Endothelial cell of umbilical vein (primary cell): ENCODE results near the gene ANK2.

Experiments
- EZH2 ChIP-seq: IDR thresholded peaks from 2 replicates; pipeline ENCODE4 v1.6.1; 2012; ENCODE audit warnings: borderline replicate concordance, low read depth, mild to moderate bottlenecking, moderate library complexity, low read length, inconsistent platforms; ENCODE audit not compliant: severe bottlenecking
- FOS ChIP-seq: IDR thresholded peaks from 2 replicates; pipeline ENCODE4 v1.6.1; 2011; ENCODE audit warnings: mild to moderate bottlenecking, low read length, moderate library complexity, borderline replicate concordance; ENCODE audit not compliant: insufficient read depth
- GATA2 ChIP-seq: IDR thresholded peaks from 2 replicates; pipeline ENCODE4 v1.7.0; 2011; ENCODE audit warnings: low read depth, mild to moderate bottlenecking, moderate library complexity, mixed read lengths, low read length; ENCODE audit not compliant: insufficient read length, insufficient read depth
- JUN ChIP-seq: IDR thresholded peaks from 2 replicates; pipeline ENCODE4 v1.6.1; 2011; ENCODE audit warnings: borderline replicate concordance, low read depth; ENCODE audit not compliant: insufficient read length, insufficient read depth
- MYC ChIP-seq: IDR thresholded peaks from one replicate; pipeline ENCODE4 v1.6.1; 2011; ENCODE audit warnings: mild to moderate bottlenecking, low read depth, low read length
- POLR2A ChIP-seq: IDR thresholded peaks from 2 replicates; pipeline ENCODE4 v1.6.1; 2012; ENCODE audit warnings: low read depth, mild to moderate bottlenecking, control low read depth, low read length
- POLR2AphosphoS5 ChIP-seq: IDR thresholded peaks from 2 replicates; pipeline ENCODE4 v1.6.1; 2012; ENCODE audit warnings: low read depth, mild to moderate bottlenecking, control low read depth, low read length, moderate library complexity; ENCODE audit not compliant: insufficient read depth
- TF ChIP-seq, protein P1 (sequence below), 2 donors: IDR thresholded peaks; 1 replicate in 1 of 2; 2 replicates in 1 of 2; pipeline ENCODE4 v1.5.1; 2011; ENCODE audit warnings: low read length in 2 of 2, mild to moderate bottlenecking in 2 of 2, moderate library complexity in 2 of 2, control low read depth in 1 of 2, inconsistent platforms in 1 of 2, low read depth in 1 of 2; ENCODE audit not compliant: insufficient read depth in 1 of 2; ENCODE audit errors: extremely low read depth in 1 of 2
- TF ChIP-seq, protein P2 (sequence below): IDR thresholded peaks from 2 replicates; pipeline ENCODE4 v1.6.1; 2011; ENCODE audit not compliant: insufficient read depth, insufficient read length

DNA sequence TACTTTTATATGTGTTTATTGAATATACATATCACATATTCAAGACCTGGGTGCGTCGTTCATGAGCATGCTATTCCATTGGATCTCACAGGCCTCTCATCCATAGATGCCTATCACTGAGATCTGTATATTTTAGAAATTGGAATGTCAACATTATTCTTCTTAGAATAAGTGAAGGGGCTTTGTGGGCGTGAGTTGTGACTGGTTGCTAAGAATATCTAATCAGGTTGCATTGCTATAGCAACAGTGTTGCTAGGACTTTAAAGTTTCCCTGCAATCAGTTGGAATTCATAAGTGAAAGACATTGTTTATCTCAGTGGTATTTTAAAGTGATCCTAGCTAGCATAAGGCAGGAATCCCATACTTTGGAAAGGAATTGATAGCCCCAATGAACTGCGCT lies 36.7 kb upstream of the ANK2 start:
- TF ChIP-seq, protein P1, sequence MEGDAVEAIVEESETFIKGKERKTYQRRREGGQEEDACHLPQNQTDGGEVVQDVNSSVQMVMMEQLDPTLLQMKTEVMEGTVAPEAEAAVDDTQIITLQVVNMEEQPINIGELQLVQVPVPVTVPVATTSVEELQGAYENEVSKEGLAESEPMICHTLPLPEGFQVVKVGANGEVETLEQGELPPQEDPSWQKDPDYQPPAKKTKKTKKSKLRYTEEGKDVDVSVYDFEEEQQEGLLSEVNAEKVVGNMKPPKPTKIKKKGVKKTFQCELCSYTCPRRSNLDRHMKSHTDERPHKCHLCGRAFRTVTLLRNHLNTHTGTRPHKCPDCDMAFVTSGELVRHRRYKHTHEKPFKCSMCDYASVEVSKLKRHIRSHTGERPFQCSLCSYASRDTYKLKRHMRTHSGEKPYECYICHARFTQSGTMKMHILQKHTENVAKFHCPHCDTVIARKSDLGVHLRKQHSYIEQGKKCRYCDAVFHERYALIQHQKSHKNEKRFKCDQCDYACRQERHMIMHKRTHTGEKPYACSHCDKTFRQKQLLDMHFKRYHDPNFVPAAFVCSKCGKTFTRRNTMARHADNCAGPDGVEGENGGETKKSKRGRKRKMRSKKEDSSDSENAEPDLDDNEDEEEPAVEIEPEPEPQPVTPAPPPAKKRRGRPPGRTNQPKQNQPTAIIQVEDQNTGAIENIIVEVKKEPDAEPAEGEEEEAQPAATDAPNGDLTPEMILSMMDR (IDR thresholded peaks at IDR 0.05; ENCODE audit: extremely low read depth in 1 of 2, insufficient read depth in 1 of 2, low read depth in 1 of 2, low read length in 2 of 2): no peak
- TF ChIP-seq, protein P2, sequence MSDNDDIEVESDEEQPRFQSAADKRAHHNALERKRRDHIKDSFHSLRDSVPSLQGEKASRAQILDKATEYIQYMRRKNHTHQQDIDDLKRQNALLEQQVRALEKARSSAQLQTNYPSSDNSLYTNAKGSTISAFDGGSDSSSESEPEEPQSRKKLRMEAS: no peak
- TF ChIP-seq POLR2AphosphoS5 (no peak), JUN (no peak), FOS (no peak), POLR2A (no peak), EZH2 (no peak), MYC (no peak), GATA2 (no peak)
